Stimulated activated CD4-positive, alpha-beta T cell treated with anti-CD3 and anti-CD28 coated beads, Interleukin-4, amount 100 ng/mL, for 48 hours (primary cell): ENCODE data around the gene AKT3.

Experiments
- DNase-seq, 2 donors: peaks; one replicate each; pipeline ENCODE4 v3.0.0-alpha.2; 2020; ENCODE audit warnings: low read depth in 2 of 2

Gene AKT3

DNA sequence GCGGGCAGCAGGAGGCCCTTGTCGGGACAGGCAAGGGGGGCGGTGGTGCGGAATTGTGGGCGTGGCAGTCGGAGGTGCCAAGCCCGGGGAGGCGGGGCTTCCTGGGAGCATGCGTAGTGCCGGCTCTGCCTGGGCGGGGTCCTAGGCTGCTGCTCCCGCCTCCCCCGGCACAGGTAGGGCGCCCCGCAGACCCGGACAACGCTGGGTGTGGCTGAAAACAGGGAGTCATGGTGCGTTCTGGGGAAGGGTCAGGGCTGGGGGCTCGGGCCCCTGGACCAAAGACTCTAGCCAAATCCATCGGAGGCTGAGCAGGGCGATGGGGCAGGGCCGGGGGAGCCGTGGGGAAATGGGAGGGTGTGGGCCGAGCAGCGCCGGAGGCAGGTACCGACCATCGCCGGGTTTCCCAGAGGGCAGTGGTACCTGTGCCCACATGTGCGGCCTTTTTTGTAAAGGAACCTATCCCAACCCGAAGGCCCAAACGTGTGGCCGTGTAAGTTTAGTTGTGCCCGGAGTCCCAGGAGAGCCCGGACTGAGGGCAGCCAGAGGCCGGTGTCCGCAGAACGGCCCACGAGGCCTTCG, 362.3 kb downstream of the AKT3 start:
- DNase-seq, result no peak

DNA sequence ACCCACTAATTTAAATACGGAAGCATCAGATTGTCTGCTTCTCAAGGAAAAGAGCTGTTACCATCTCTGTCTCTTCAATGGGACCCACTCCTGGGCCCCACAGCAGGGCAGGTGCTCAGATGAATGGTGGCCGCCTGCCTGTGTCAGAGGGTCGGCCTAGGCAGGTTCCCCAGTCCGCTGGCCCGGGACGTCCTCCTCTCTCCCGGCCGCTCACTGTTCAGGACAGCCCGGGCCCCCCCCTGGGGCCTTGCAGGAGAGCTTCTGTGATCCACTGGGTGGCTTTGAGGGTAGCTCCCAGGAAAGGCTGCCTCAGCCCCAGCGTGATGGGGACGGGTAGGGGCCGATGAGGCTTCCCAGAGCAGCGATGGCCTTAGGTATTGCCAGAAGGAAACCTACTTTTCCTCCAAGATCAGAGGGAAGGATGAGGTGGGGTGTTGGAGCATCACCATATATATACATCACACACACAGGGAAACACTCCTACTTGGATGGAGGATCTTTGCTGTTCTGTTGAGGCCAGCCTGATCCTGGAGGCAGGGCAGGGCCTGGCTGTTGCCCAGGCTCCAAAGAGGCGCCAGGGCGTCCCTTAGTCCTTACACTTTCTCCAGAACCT, 362.9 kb downstream of the AKT3 start:
- no peak for DNase-seq

DNA sequence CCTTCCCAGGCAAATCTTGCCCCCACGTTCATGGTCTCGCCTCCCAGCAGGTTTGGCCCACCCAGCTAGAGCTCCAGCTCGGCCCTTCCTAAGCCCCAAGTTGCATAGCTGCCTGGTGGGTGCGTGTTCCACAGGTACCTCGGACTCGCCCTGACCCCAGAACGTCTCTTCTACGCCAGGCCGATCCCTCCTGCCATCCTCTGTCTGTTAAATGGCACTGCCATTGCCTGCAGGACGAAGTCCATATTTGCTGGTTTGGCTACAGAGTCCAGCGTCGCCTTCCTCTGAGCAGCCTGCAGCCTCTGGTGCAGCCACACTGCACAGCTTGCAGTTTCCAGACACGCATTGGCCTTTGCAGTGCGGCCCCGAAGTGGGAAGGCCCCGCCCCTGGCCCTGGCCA, 366.1 kb downstream of the AKT3 start:
- DNase-seq, result no peak

DNA sequence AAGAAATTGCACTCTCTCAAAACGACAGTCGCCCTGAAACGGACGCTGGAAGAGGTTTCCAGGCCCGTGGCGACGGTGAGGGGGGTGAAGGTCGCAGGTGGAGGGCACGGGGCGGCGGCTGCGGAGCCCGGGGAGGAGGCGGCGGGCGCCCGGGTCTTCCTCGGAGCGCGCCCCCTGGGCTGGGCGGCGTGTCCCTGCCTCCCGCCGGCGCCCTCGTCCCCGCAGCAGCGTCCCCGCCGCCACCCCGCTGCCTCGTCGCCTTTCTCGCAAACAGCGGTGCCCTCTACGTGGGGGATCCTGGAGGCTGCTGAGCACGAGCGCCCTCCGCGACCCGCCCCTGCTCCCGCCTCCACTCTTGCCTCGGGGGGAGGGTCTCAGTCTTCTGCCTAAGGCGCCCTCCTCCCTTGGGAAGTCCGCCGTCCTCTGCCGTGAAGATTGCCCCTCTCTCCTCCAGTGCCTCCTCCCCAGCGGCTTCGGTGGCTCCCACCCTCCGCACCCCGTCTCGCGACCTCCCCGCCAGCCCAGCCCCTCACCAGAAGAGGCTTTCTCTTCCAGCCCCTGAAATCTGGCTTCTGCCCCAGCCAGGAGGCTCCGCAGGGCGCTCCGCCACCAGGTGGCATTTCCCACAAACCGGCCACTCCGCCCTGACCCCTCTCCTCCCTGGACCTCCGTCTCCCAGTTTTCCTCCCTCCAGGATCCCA, 366.8 kb downstream of the AKT3 start:
- no peak for DNase-seq

DNA sequence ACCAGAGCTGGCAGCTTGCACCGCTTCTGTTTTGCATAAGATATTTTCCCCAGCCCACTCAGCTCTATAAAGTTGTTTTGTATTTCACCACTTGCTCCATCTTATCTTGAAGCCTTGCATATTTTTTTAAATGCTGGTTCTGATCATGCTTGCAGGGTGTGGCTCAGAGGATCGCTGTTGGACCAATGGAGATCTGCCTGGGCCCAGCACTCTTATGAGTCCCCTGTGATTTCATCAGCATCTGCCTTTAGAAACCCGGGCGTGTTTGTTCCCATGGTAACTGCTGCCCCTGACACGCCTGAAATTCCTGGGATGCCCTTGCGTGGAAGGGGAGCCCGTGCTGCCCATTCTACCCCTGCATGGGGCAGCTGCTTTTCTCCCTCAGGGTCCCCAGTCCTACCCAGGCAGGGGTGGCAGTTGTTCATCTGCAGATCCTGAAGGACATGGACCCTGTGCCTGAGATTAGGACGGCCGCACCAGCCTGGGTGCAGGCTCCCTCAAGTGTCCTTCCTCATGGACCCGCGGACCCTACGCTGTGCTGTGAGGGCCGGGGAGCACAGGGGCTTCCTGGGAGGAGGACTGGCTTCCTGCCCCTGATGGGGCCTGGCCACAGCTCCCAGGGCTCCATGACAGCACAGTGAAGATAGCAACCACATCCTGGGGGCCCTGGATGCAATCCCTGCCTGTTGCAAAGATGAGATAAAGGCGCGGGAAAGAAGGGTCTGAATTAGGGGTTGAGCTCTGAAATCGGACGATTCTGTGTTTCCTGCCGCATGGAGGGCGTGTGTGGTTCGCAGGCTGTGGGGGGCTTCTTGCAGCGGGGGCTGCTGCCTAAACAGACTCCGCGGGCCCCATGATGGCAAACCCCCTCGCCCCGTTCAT, 367.7 kb downstream of the AKT3 start:
- DNase-seq, result no peak

DNA sequence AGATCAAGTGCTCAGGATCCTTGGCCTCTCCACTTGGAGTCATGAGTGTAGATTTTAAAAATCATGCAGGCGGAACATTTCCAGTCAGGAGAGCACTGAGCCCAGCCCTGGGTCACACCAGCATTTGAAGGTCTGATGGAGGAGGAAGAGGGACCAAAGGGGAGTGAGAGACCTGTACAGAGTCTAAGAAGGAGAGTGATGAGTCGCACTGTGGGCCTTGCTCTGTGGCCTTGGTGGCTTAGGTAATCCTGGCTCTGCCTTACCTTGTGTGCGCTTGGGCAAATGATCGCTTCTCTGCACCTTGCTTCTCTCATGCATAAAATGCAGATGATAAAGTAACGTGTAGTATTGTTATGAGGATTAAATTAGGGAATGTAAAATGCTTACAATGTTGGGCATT, 368.9 kb downstream of the AKT3 start:
- no peak for DNase-seq

DNA sequence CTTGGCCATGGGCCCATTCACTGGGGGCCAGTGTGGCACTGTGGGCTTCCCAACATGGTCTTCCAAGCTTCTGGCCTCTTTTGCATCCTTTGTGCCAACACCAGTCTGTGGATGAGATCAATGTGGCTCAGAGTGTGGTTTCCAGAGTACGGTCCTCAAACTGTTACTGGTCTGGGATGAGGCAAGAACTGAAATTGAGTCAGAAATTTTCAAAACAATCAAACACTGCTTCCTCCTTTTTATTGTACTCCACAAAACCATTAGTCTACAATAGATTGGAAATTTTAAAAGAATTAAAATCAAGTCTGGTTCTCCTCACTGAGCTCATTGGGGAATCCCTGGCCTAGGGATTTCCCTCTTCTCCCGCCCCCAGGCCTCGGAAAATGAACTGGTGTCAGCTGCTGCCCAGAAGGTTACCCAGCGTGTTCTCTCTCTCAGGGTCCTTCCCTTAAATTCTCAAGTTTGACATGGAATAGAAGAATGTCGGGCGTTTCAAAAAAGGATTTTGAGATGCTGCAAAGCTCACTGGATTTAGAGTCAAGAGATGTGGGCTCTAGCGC, 372.2 kb downstream of the AKT3 start:
- no peak for DNase-seq

DNA sequence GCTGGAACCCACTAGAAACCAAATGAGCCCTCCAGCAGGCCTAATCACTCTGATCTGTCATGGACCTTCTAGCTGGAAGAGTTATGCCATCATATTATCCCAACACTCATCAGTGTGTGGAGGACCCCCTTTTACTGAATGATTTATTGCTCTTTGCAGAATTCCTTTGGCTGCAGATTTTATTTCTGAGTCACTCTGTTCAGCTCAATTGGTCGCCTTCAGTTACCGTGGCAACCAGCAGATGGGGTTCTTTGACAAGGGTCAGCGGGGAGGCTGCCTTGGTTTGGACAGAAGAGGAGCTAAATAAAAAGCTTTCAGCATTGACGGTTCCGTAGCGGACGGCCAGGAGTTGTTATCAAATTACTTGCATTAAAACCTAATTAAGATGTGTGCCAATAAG, 374.1 kb downstream of the AKT3 start:
- no peak for DNase-seq

DNA sequence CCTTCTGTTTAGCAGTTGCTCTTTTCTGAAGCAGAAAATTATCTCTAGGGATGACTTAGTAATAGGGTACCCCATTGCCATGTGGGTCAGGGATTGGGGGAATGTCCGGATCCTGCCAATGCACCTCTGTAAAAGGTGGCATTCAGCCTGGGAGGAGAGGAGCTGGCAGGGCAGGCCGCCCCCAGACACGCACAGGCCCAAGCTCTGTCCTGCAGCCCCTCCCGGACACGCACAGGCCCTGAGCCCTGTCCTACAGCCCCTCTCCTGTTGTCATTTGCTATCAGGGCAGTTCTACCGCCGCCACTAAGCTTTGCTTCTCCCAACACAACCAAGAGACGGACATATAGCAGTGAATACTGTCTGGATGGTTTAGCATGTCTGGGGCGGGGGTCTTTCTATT, 375.1 kb downstream of the AKT3 start:
- no peak for DNase-seq

DNA sequence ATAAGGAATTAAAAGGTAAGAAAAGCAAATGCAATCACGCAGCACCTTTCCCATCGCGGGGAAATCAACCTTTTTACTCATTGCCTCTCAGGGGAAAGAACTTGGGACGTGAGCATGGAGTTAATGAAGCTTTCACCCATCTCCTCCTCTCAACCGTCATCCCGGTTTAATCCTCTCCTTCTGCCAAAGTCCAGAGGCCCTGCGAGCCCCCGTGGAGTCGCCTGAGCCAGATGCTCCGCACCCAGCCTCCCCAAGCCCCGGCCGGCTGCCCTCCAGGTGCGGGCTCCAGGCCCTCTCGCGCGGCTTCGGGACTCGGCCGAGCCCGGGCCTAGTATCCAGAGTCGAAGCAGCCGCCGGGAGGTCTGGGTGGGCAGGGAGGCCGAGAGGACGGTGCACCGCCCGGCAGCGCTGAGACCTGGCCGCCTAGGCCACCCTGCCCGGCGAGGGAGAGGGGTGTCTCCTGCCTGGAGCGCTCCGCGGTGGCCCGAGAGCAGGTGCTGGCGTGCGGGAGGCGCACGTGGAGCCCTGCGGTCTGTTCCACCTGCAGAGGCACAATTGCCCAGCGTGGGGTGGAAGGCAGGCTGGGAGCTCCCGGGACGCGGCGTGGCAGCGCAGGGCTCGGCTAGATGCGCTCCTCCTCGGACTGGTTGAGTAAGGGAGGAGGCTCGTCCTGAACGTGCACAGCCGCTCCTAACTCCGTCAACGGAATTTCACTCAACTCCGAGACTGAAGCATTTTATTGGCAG, 375.7 kb downstream of the AKT3 start:
- no peak for DNase-seq

DNA sequence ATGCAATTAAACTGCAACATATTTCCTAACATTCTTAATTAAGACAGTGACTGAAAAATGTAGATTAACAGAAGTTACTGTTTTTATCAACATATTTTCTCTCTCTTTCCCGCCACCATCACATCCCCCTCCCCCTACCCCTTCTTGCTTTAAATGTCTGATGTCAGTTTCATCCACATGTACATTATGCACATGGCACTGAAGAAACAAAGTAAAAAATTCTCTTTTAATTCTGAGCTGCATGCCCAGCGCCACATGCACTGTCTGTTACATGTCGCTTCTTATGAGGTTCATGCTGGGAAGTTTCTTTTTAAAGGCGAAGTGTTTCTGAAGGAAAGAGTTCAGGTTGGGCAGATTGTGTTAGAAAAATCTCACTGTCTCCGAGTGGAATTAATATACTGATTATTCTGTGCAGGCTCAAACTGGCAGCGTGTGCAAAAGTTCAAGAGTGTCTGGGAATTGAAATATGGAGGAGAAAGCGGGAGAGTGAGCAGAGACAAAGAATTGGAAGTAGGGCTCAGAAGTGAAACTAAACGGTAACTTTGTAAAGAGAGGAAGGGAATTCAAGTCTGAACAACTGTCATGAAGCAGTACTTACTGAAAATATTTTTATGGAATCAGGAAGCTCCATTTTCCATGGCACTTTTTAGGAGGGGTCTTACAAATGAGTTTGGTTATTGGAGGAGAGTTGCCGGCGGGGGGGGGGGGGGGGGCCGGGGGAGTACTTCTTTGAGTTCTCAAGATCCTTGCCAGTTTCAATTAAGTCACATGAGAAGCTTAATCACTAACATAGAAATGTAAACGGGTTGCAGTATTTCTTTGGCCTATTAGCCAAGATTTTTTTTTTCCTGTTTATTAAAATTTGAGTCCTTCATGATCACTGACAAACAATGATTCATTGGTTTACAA, 376.6 kb downstream of the AKT3 start:
- DNase-seq, result no peak

DNA sequence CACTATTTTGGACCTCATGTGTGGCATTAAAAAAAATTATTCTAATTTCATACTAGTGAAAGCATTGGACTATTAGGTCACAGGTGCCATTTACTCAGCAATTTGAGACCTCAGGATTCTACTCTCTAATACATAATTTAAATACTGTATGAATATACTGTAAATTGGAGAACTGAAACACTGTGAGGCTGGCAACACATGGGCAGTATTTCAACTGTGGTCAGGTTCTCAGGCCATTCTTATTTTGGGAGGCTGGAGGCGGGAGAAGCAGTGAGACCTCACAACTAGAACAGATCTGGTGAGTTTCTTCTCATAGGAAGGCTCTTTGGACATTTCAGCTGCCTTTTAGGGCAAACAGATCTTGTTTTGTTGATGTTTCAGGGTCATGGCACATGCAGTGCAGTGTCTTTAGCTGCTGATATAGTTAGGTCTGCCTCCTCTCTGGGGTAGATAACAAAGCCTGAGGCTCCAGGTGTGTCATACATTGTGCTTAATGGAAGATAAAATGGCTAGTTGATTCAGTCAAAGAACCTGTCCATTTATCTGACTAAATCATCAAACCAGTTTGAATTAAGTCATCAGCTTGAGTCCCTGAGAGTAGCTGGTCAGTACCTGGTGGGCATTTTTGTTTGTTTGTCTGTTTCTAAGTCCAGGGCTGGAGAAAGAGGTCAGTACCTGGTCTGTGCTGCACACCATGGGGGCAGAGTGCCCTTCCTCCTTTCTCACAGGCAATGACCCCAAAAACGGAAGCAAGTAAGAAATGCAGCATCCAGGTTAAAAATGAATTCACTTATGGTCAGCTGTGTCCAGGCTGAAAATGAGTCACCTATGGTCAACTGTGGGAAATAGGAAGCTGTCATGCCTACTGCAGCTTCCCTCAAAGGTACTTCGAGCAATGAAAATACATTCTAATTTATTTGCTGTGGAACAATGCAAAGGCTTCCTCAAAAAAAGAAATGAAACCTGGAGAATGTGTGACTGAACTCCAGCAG, 378.0 kb downstream of the AKT3 start:
- DNase-seq, result no peak

DNA sequence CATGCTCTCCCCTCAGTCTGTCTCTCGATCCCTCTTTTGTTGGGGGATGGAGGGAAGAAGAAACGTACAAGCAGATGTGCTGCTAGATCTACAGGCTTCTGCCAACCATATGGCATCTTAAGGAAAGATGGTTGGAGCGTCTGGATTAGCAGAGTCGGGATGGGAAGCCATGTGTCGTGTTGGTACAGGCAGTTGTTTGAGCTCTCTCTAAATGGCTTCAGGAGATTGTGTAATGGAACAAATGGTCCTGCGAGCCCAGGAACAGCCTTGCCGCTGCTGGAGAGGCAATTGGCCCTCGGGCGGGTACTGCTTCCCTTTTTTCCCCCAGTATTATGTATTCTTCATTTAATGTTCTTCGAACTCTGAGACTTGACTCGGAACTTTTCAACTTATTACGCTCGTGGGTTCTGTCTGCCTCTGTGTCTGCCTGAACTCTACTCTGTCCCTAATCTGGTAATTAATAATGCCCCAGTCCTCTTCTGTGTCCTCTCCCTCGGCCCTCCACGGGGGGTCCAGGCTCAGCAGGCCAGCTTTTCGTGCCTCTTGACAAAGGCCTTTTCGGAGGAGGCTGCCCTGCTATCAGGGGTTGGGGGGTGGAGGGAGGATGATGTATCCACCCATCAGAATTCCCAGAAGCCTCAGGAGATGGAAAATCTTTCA, 378.9 kb downstream of the AKT3 start:
- DNase-seq, result no peak

DNA sequence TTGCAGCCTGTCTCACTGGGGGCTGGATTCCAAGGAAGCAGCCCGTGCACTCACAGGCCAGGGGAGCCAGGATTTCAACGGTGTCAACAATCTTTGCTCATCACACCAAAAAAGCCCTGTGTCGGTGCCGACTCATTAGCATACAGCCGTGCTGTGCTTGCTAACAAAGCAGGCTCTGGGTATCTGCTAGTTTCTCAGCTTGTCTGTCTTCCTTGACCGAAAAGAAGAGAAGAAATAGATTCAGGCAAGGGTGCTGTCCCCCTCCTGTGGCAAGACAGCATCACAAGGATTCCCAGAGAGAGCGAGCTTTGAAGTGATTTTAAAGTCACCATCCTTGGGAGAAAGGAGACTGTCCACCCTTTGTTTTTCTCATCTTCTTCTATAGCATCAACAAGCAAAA, 379.5 kb downstream of the AKT3 start:
- DNase-seq, result no peak

DNA sequence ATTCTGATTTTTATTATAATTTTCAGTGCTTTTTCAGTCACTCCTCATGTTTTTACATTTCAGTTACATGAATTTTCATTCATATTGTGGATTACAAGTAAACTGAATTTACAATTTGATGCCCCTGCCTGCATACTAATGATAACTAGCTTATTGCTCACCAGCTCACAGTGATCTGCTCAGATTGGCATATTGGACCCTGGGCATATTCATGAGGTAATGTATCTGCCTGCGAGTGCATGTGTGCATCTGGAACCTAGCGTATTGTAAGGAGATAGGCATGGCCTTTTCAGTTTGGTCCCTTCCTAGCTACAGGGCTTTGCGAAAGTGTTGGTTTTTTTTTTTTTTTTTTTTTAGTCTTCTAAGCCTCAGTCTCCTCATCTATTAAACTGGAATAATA, 380.5 kb downstream of the AKT3 start:
- DNase-seq, result no peak

DNA sequence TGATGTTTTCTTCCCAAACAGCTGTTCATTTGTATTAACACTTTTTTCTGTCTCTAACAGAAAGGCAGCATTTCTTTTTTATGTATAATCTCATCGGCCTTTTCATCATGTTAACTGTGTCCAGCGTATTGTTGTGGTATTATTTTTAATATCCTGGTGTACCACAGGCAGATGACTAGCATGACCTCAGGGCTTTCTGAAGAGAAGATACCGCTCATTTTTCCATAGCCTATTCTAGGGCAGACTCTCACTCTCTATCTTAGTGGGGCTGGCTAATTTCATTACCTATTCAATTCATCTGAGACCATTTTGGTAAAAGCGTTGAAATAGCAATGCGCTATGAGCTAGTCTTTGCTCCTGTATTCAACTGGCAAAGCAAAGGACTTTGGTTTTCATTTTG, 384.3 kb downstream of the AKT3 start:
- DNase-seq, result no peak

DNA sequence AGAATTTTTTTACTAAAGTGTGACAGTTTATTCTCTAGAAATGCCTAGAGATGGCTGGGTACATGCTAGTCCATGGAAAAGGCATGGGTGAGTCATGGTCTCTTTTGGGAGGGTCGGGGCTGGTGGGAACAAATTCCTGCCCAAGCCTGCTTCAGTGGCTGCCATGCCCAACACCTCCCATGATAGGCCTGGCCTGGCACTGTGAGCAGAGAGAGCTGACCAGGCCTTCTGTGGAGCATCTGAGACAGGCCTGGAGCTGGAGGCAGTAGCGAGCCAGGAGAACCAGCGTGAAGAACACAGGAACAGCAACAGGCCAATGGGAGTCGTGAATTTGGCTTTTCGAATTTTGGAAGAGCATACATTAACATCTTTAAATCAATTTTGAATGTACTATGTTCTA, 385.0 kb downstream of the AKT3 start:
- DNase-seq, result no peak

DNA sequence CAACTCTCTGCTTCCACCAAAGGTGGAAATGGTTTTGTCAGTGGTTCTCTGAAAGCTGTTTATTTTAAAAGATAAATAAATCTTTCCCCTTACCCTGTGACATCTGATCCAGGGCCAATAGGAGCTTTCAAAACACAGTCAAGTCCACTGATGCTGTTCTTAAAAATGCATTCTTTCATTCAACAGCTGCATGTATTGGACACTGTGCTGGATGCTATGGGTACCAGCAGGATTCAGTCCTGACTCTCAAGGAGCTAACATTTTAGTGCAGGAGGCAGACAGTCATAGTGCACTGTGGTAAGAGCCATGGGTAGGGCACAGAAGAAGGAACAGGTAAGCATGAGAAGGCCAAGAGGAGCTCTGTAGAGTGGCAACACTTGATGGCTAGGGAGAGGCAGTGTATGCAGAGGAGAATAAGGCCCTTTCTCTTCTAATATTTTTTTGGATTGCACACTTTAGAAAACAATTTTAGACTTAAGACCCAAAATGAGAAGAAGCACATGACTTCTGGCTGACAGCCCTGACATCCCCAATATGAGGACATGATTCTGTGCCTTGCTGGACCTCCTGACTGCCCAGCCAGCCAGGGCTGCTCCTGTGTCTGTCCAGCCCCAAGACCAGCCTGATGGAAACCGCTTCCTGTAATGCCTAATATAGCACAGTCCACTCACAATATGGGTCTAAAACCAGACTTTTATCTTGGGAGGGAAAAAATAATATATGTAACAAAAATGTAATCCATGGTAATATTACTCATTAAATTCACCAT, 386.9 kb downstream of the AKT3 start:
- DNase-seq, result no peak
